HepG2 (cell line): Measurements from ENCODE around the gene LINGO3. TPM values are rescaled to one million over a fixed set of nuclear protein-coding genes. Genes with fewer than 3 reads are reported as not detected.
A peak's percentile ranks its signal among the peaks of the same experiment; 100 is the strongest.

Source experiments
- ATRX ChIP-seq: sonication (generic); formaldehyde crosslinking; IDR thresholded peaks from 2 replicates; pipeline ENCODE4 v1.4.0; 2020; ENCODE audit warnings: missing genetic modification reagents, borderline replicate concordance
- GMEB1 ChIP-seq: sonication (generic); formaldehyde crosslinking; IDR thresholded peaks from 2 replicates; pipeline ENCODE4 v1.5.1; 2020; ENCODE audit warnings: missing genetic modification reagents, mild to moderate bottlenecking, borderline replicate concordance
- KAT2B ChIP-seq: fragments of 150-350 bp; IDR thresholded peaks from 2 replicates; pipeline ENCODE4 v1.6.1; 2014; ENCODE audit warnings: low read depth, low read length, borderline replicate concordance
- KDM4B ChIP-seq: sonication (generic); formaldehyde crosslinking; IDR thresholded peaks from 2 replicates; pipeline ENCODE4 v1.4.0; 2020; ENCODE audit warnings: missing genetic modification reagents
- POLR2AphosphoS2 ChIP-seq: IDR thresholded peaks from 2 replicates; pipeline ENCODE4 v1.6.1; 2011; ENCODE audit warnings: low read depth, low read length, improper control_type of control experiment
- RCOR2 ChIP-seq: IDR thresholded peaks from 2 replicates; pipeline ENCODE4 v1.6.1; 2016; ENCODE audit warnings: missing biosample characterization, missing genetic modification reagents
- STAT5B ChIP-seq: sonication (generic); formaldehyde crosslinking; IDR thresholded peaks from 2 replicates; pipeline ENCODE4 v1.4.0; 2020; ENCODE audit warnings: missing genetic modification reagents
- SUZ12 ChIP-seq: fragments of 150-350 bp; IDR thresholded peaks from 2 replicates; pipeline ENCODE4 v1.6.1; 2014; ENCODE audit warnings: low read depth, low read length
- TEAD2 ChIP-seq: sonication (generic); formaldehyde crosslinking; IDR thresholded peaks from 2 replicates; pipeline ENCODE4 v1.9.0; 2021; ENCODE audit warnings: missing genetic modification reagents
- TFE3 ChIP-seq: IDR thresholded peaks from 2 replicates; pipeline ENCODE4 v1.6.1; 2016
- UBTF ChIP-seq: sonication (generic); formaldehyde crosslinking; IDR thresholded peaks from 2 replicates; pipeline ENCODE4 v1.4.0; 2020; ENCODE audit warnings: mild to moderate bottlenecking, missing genetic modification reagents
- ZNF333 ChIP-seq: sonication (generic); formaldehyde crosslinking; IDR thresholded peaks from 2 replicates; pipeline ENCODE4 v1.4.0; 2020; ENCODE audit warnings: mild to moderate bottlenecking, missing genetic modification reagents, borderline replicate concordance
- ZNF343 ChIP-seq: sonication (generic); formaldehyde crosslinking; IDR thresholded peaks from 2 replicates; pipeline ENCODE4 v1.4.0; 2020; ENCODE audit warnings: mild to moderate bottlenecking, missing genetic modification reagents
- ZNF468 ChIP-seq: sonication (generic); formaldehyde crosslinking; IDR thresholded peaks from 2 replicates; pipeline ENCODE4 v1.8.0; 2022; ENCODE audit warnings: mild to moderate bottlenecking, moderate library complexity, missing genetic modification reagents
- ZNF513 ChIP-seq: sonication (generic); formaldehyde crosslinking; conservative IDR thresholded peaks from 2 replicates; pipeline ENCODE4 v1.5.0; 2020; ENCODE audit warnings: missing genetic modification reagents
- ZNF609 ChIP-seq: sonication (generic); formaldehyde crosslinking; IDR thresholded peaks from 2 replicates; pipeline ENCODE4 v1.4.0; 2020; ENCODE audit warnings: mild to moderate bottlenecking, missing genetic modification reagents, borderline replicate concordance
- ZNF724P ChIP-seq: sonication (generic); formaldehyde crosslinking; IDR thresholded peaks from 2 replicates; pipeline ENCODE4 v1.8.0; 2022; ENCODE audit warnings: missing genetic modification reagents, borderline replicate concordance
- polyA plus RNA-seq, 8 experiments: library from polyadenylated mRNA; depleted of rRNA in 3 of 8; stranded (reverse) in 7 of 8; unstranded in 1 of 8; fragments of >200 nt; fragmentation: Illumina TruSeq in 4 of 8; extraction: Trizol in 4 of 8; gene quantifications; 2 replicates each; pipeline versions ENCODE4 v1.2.1 to v1.2.3, GENCODE V29; 2011 to 2016; ENCODE audit warnings: low read depth in 4 of 8, missing spikeins in 1 of 8, mixed read lengths in 1 of 8; ENCODE audit not compliant: insufficient read depth in 1 of 8
- total RNA-seq, 5 experiments: library from RNA; depleted of rRNA; stranded (reverse); fragments of >200 nt; fragmentation: Illumina TruSeq; extraction: Trizol; gene quantifications; 2 replicates each; pipeline ENCODE4 v1.2.3, GENCODE V29; 2016; ENCODE audit warnings: low read depth in 1 of 5

The LINGO3 gene
- total and polyA plus RNA-seq, 2 of the 13 experiments (the other 11 are each of a cell fraction or from before 2014, with no cell fraction given): not detected

DNA sequence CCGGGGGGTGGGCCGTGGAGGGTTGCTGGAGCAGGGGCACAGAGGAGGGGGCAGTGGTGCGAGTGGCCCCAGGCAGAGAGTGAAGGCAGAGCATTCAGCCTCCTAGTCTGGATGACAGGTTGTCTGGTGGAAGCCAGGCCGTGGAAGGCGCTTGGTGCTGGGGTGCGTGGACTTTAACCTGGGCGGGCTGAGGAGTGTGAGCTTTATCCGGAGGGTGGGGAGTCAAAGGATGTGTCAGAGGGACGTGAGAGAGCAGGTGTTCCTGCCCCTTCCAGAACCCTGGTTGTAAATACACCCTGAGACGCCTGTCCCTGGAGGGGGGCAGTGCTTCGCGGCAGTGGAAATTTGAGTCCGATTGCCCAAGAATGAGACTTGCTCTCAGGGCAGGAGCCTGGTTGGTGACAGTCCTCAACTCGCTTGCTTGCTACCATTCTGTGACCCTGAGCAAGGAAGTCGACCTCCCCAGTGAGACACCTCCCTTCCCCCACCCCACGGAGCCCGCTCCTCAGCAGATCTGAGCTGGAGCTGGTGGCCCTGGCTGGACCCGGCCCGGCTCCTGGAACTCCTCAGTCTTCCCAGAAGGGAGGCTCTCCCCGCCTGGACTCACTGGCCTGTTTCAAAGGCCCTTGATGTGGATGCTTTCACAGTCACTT, 22.8 kb upstream of the LINGO3 start (continued):
- TF ChIP-seq ZNF609: no peak; the same call in 1 of the 2 replicates
- no peak for TF ChIP-seq GMEB1
- TF ChIP-seq KAT2B: no peak
- no peak for TF ChIP-seq ZNF513 (CRISPR knock-in tag)
- no peak for TF ChIP-seq STAT5B (CRISPR knock-in tag)
- no peak for TF ChIP-seq ZNF468
- TF ChIP-seq TEAD2 (CRISPR knock-in tag): no peak
- peak; percentile 53 for TF ChIP-seq UBTF (CRISPR knock-in tag)
- TF ChIP-seq ZNF724P (CRISPR knock-in tag): no peak
- no peak for TF ChIP-seq TFE3 (CRISPR knock-in tag)
- TF ChIP-seq ZNF343 (CRISPR knock-in tag): no peak
- TF ChIP-seq RCOR2 (CRISPR knock-in tag): no peak; the same call in 1 of the 2 replicates
- no peak for TF ChIP-seq POLR2AphosphoS2
- no peak for TF ChIP-seq ZNF333
- no peak for TF ChIP-seq ATRX (CRISPR knock-in tag)
- no peak for TF ChIP-seq SUZ12
- TF ChIP-seq KDM4B (CRISPR knock-in tag): no peak
